Left lung (tissue), 10 donors: ENCODE data around the gene ASB8. TPM values are rescaled to one million over a fixed set of nuclear protein-coding genes. Genes with fewer than 3 reads are reported as not detected.

Experiments used
- ATAC-seq: fragments of 200-7000 bp; cut with Tn5 transposase; one replicate; pipeline ENCODE4 v1.9.1; 2020; ENCODE audit warnings: moderate library complexity
- DNase-seq, 4 donors: peaks; one replicate each; pipeline ENCODE4 v3.0.0-alpha.2; 2013 to 2020
- H3K27ac ChIP-seq, 2 donors: fragments of 200-600 bp; sonication (generic) in 1 of 2; one replicate each; pipeline versions ENCODE4 v1.5.0 to v1.8.0; 2020 to 2021
- H3K27me3 ChIP-seq, 2 donors: fragments of 200-600 bp; sonication (generic) in 1 of 2; one replicate each; pipeline versions ENCODE4 v1.5.0 to v1.8.0; 2020 to 2021
- H3K36me3 ChIP-seq, 2 donors: fragments of 200-600 bp; sonication (generic) in 1 of 2; one replicate each; pipeline versions ENCODE4 v1.5.0 to v1.8.0; 2020 to 2021
- H3K4me1 ChIP-seq, 2 donors: fragments of 200-600 bp; one replicate each; pipeline ENCODE4 v1.8.0; 2021
- H3K4me3 ChIP-seq, 2 donors: fragments of 200-600 bp; sonication (generic) in 1 of 2; one replicate each; pipeline versions ENCODE4 v1.5.0 to v1.8.0; 2020 to 2021; ENCODE audit warnings: mild to moderate bottlenecking in 1 of 2
- H3K9me3 ChIP-seq, 2 donors: fragments of 200-600 bp; sonication (generic) in 1 of 2; one replicate each; pipeline versions ENCODE4 v1.5.0 to v1.8.0; 2020 to 2021
- CTCF ChIP-seq, 2 donors: fragments of 200-600 bp; sonication (generic) in 1 of 2; IDR thresholded peaks; one replicate each; pipeline versions ENCODE4 v1.5.0 to v1.8.0; 2021; ENCODE audit warnings: antibody characterized with exemption in 2 of 2
- intact Hi-C, 2 donors: fragments of 100-400 bp; cut with DNase I; formaldehyde crosslinking; loops; one replicate each; pipeline versions ENCODE4 v1.11.2 to v1.14.2; 2022
- polyA plus RNA-seq, 6 donors: library from polyadenylated mRNA; unstranded; fragments of 120-200 nt; gene quantifications; one replicate each; pipeline ENCODE4 v1.2.1, GENCODE V29; 2013; ENCODE audit not compliant: insufficient read length in 6 of 6
- total RNA-seq, 2 donors: library from RNA; stranded (reverse); fragmentation: NEBNext Ultra II Directional; extraction: Animal tissue kit (Norgen Biotek cat#: 25700); gene quantifications; one replicate each; pipeline ENCODE4 v1.2.1, GENCODE V29; 2021
- donor health status: DM: no; HTN: yes; CAD: no.
- donor health status: DM: no; HTN: no; CAD: no.

ASB8 gene
- total and polyA plus RNA-seq, 8 donors = 26.8 to 44.5 (median 36.3) TPM

GRCh38 chr12:48183876-48184548, 26.7 kb upstream of the ASB8 start:
- intact Hi-C loops = no loop called here
- ATAC-seq (no peak), DNase-seq (peak in 1 of 4 donors; percentile 79)
- H3K4me1 ChIP-seq = peaks cover 7 to 21% of the 10 kb centered on the region in 2 donors
- peak overlapping the region; percentile 61 to 71 for H3K4me3 ChIP-seq
- H3K36me3 ChIP-seq = no peaks in the 10 kb centered on the region
- no peak for TF ChIP-seq CTCF (IDR thresholded peaks at IDR 0.05)
- H3K9me3 ChIP-seq = no peaks in the 10 kb centered on the region
- H3K27ac ChIP-seq = no peak overlapping the region
- H3K27me3 ChIP-seq = peaks cover 25 to 72% of the 10 kb centered on the region in 2 donors

GRCh38 chr12:48183091-48183875, 26.0 kb upstream of the ASB8 start, which contains the start of gene CCDC184:
Gene CCDC184, plus strand, starts transcription at chr12:48183644. Its CDS starts 479 bp downstream, at chr12:48184123.
- intact Hi-C loops = no loop called here
- Histone ChIP-seq H3K36me3 (no peaks in the 10 kb centered on the region), H3K9me3 (no peaks in the 10 kb centered on the region), H3K27me3 (peaks cover 25 to 79% of the 10 kb centered on the region in 2 donors), H3K4me1 (peaks cover 7 to 21% of the 10 kb centered on the region in 2 donors), H3K4me3 (peak within 1 kb of the TSS; percentile 61 to 71), H3K27ac (no peak within 1 kb of the TSS)
- DNase-seq (peak; percentile 55 to 89 (median 68)), ATAC-seq (peak; percentile 78)
- TF ChIP-seq CTCF (IDR thresholded peaks at IDR 0.05) = no peak

- no peak for TF ChIP-seq CTCF (IDR thresholded peaks at IDR 0.05)
- Histone ChIP-seq H3K27me3 (peaks cover 25 to 85% of the 10 kb centered on the region in 2 donors), H3K9me3 (no peaks in the 10 kb centered on the region), H3K27ac (no peak overlapping the region), H3K4me3 (peak overlapping the region; percentile 61 to 71), H3K36me3 (no peaks in the 10 kb centered on the region), H3K4me1 (peaks cover 7 to 21% of the 10 kb centered on the region in 2 donors)
- no peak for ATAC-seq
- intact Hi-C loops = no loop called here
- no peak for DNase-seq
Observed at GRCh38 chr12:48182631-48183030, 25.3 kb upstream of the ASB8 start.

GRCh38 chr12:48180857-48181495, 23.7 kb upstream of the ASB8 start:
- DNase-seq = no peak
- Histone ChIP-seq H3K27ac (no peak overlapping the region), H3K4me3 (no peak overlapping the region), H3K4me1 (peaks cover 7 to 21% of the 10 kb centered on the region in 2 donors), H3K27me3 (peaks cover 25 to 83% of the 10 kb centered on the region in 2 donors), H3K9me3 (no peaks in the 10 kb centered on the region), H3K36me3 (no peaks in the 10 kb centered on the region)
- intact Hi-C loops = no loop called here
- no peak for ATAC-seq
- no peak for TF ChIP-seq CTCF (IDR thresholded peaks at IDR 0.05)

- intact Hi-C loops = no loop called here
- no peak for ATAC-seq
- Histone ChIP-seq H3K9me3 (no peaks in the 10 kb centered on the region), H3K27ac (no peak overlapping the region), H3K4me1 (peaks cover 7 to 21% of the 10 kb centered on the region in 2 donors), H3K36me3 (no peaks in the 10 kb centered on the region), H3K27me3 (peaks cover 22 to 78% of the 10 kb centered on the region in 2 donors), H3K4me3 (no peak overlapping the region)
- DNase-seq = no peak
- no peak for TF ChIP-seq CTCF (IDR thresholded peaks at IDR 0.05)
Observed at GRCh38 chr12:48180424-48180823, 23.1 kb upstream of the ASB8 start.
